Thoracic aorta (tissue), 2 donors: ENCODE measurements around the gene ALPK3. TPM values are rescaled to one million over a fixed set of nuclear protein-coding genes. Genes with fewer than 3 reads are reported as not detected.

Experiments used
- ATAC-seq: fragments of 150-250 bp; one replicate; pipeline ENCODE4 v1.8.0; 2017; ENCODE audit warnings: low read depth; ENCODE audit not compliant: insufficient number of reproducible peaks, low FRiP score
- DNase-seq: peaks from one replicate; pipeline ENCODE4 v3.0.0-alpha.2; 2020; ENCODE audit warnings: low spot score
- H3K27ac ChIP-seq, 2 donors: fragments of 200-600 bp; sonication (generic); 1 replicate in 1 of 2; 2 replicates in 1 of 2; pipeline ENCODE4 v1.5.1; 2016; ENCODE audit warnings: mild to moderate bottlenecking in 2 of 2, moderate library complexity in 2 of 2
- H3K27me3 ChIP-seq: fragments of 200-600 bp; sonication (generic); replicated peaks from 2 replicates; pipeline ENCODE4 v1.6.0; 2016; ENCODE audit warnings: mild to moderate bottlenecking; ENCODE audit not compliant: insufficient read depth
- H3K36me3 ChIP-seq: fragments of 200-600 bp; sonication (generic); one replicate; pipeline ENCODE4 v1.5.1; 2016
- H3K4me1 ChIP-seq, 2 donors: fragments of 200-600 bp; sonication (generic); 1 replicate in 1 of 2; 2 replicates in 1 of 2; pipeline versions ENCODE4 v1.5.1 to v1.6.0; 2016; ENCODE audit warnings: low read depth in 2 of 2, mild to moderate bottlenecking in 1 of 2; ENCODE audit not compliant: control insufficient read depth in 1 of 2
- H3K4me3 ChIP-seq: fragments of 200-600 bp; sonication (generic); 2 replicates; pipeline ENCODE4 v1.5.1; 2016; ENCODE audit warnings: mild to moderate bottlenecking
- H3K9me3 ChIP-seq: fragments of 200-600 bp; sonication (generic); 2 replicates; pipeline ENCODE4 v1.5.1; 2016
- CTCF ChIP-seq: fragments of 200-600 bp; sonication (generic); IDR thresholded peaks from one replicate; pipeline ENCODE4 v1.5.1; 2019; ENCODE audit warnings: antibody characterized with exemption
- total RNA-seq, 2 donors: library from RNA; depleted of rRNA; stranded (reverse); fragments of >200 nt; gene quantifications; one replicate each; pipeline versions ENCODE4 v1.1.0 to v1.2.3, GENCODE V29; 2016

ALPK3 gene
- total RNA-seq, 2 donors from 2014 or later: 56.9 to 81.1 TPM

- H3K27me3 ChIP-seq: no peaks in the 10 kb centered on the region
- H3K27ac ChIP-seq: peak overlapping the region in 1 of 2 donors; percentile 23
- no peaks in the 10 kb centered on the region for H3K9me3 ChIP-seq
- DNase-seq (no peak), ATAC-seq (no peak)
- H3K36me3 ChIP-seq: peaks cover 54% of the 10 kb centered on the region
- TF ChIP-seq CTCF: no peak
- H3K4me3 ChIP-seq: no peak overlapping the region
- H3K4me1 ChIP-seq: peaks cover 2 to 3% of the 10 kb centered on the region in 2 donors
These were observed 41.1 kb downstream of the ALPK3 start for GRCh38 chr15:84858231-84858630.

- DNase-seq: no peak
- no peaks in the 10 kb centered on the region for H3K27me3 ChIP-seq
- TF ChIP-seq CTCF: no peak
- no peak overlapping the region for H3K4me3 ChIP-seq
- no peak for ATAC-seq
- H3K36me3 ChIP-seq: peaks cover 62% of the 10 kb centered on the region
- H3K9me3 ChIP-seq: no peaks in the 10 kb centered on the region
- H3K27ac ChIP-seq: peak overlapping the region in 1 of 2 donors; percentile 9
- peaks cover 7 to 12% of the 10 kb centered on the region in 2 donors for H3K4me1 ChIP-seq
These were observed 42.0 kb downstream of the ALPK3 start for GRCh38 chr15:84859144-84859543.

GRCh38 chr15:84859651-84860050 lies 42.5 kb downstream of the ALPK3 start:
- Histone ChIP-seq H3K36me3 (peaks cover 62% of the 10 kb centered on the region), H3K4me3 (no peak overlapping the region), H3K27ac (no peak overlapping the region), H3K27me3 (no peaks in the 10 kb centered on the region), H3K9me3 (no peaks in the 10 kb centered on the region), H3K4me1 (peaks cover 12 to 17% of the 10 kb centered on the region in 2 donors)
- DNase-seq (no peak), ATAC-seq (no peak)
- no peak for TF ChIP-seq CTCF

- Histone ChIP-seq H3K4me1 (peaks cover 16 to 29% of the 10 kb centered on the region in 2 donors), H3K9me3 (no peaks in the 10 kb centered on the region), H3K27me3 (no peaks in the 10 kb centered on the region), H3K4me3 (no peak overlapping the region), H3K36me3 (peaks cover 49% of the 10 kb centered on the region), H3K27ac (peak overlapping the region in 1 of 2 donors; percentile 52)
- ATAC-seq (no peak), DNase-seq (no peak)
- no peak for TF ChIP-seq CTCF
These were observed 44.6 kb downstream of the ALPK3 start for GRCh38 chr15:84861781-84862180.

GRCh38 chr15:84862214-84862975 lies 45.2 kb downstream of the ALPK3 start:
- Histone ChIP-seq H3K4me1 (peaks cover 16 to 29% of the 10 kb centered on the region in 2 donors), H3K36me3 (peaks cover 47% of the 10 kb centered on the region), H3K27ac (peak overlapping the region; percentile 52 to 53), H3K4me3 (no peak overlapping the region), H3K27me3 (no peaks in the 10 kb centered on the region), H3K9me3 (no peaks in the 10 kb centered on the region)
- no peak for ATAC-seq
- no peak for TF ChIP-seq CTCF
- no peak for DNase-seq
